GM21619 (cell line): ENCODE results near the gene VEPH1.

Source experiments
- ATAC-seq: cut with Tn5 transposase; IDR thresholded peaks from one replicate; pipeline ENCODE4 v1.9.1; 2021; ENCODE audit not compliant: unreplicated experiment

Gene VEPH1

GRCh38 chr3:157479464-157480243 is 23.6 kb downstream of the VEPH1 start:
- ATAC-seq: no peak

- no peak for ATAC-seq
These were observed 25.8 kb downstream of the VEPH1 start for GRCh38 chr3:157477441-157477840.

GRCh38 chr3:157475921-157476414 is 27.2 kb downstream of the VEPH1 start:
- ATAC-seq: no peak

GRCh38 chr3:157472648-157473047 is 30.6 kb downstream of the VEPH1 start:
- ATAC-seq: no peak

- ATAC-seq: no peak
These were observed 32.2 kb downstream of the VEPH1 start for GRCh38 chr3:157471064-157471463.

- no peak for ATAC-seq
These were observed 33.5 kb downstream of the VEPH1 start for GRCh38 chr3:157469561-157470294.

GRCh38 chr3:157467200-157467599 is 36.0 kb downstream of the VEPH1 start:
- no peak for ATAC-seq

- ATAC-seq: no peak
These were observed 37.5 kb downstream of the VEPH1 start for GRCh38 chr3:157465741-157466140.

GRCh38 chr3:157464321-157464720 is 38.9 kb downstream of the VEPH1 start:
- no peak for ATAC-seq

- no peak for ATAC-seq
These were observed 39.4 kb downstream of the VEPH1 start for GRCh38 chr3:157463816-157464215.

GRCh38 chr3:157460253-157460652 is 43.0 kb downstream of the VEPH1 start:
- ATAC-seq: no peak

- ATAC-seq: no peak
These were observed 43.5 kb downstream of the VEPH1 start for GRCh38 chr3:157459706-157460105.

- ATAC-seq: no peak
These were observed 49.4 kb downstream of the VEPH1 start for GRCh38 chr3:157453824-157454223.

GRCh38 chr3:157452097-157452496 is 51.1 kb downstream of the VEPH1 start:
- ATAC-seq: no peak

- no peak for ATAC-seq
These were observed 56.1 kb downstream of the VEPH1 start for GRCh38 chr3:157447026-157447694.

GRCh38 chr3:157445857-157446256 is 57.4 kb downstream of the VEPH1 start:
- no peak for ATAC-seq

GRCh38 chr3:157444797-157445184 is 58.4 kb downstream of the VEPH1 start:
- no peak for ATAC-seq

- ATAC-seq: no peak
These were observed 59.1 kb downstream of the VEPH1 start for GRCh38 chr3:157443905-157444796.

- no peak for ATAC-seq
These were observed 60.5 kb downstream of the VEPH1 start for GRCh38 chr3:157442729-157443128.

- ATAC-seq: no peak
These were observed 62.1 kb downstream of the VEPH1 start for GRCh38 chr3:157441102-157441624.
